Stimulated activated CD8-positive, alpha-beta memory T cell treated with anti-CD3 and anti-CD28 coated beads, Interleukin-2, amount 100 ng/mL, for 1 hour (primary cell): ENCODE data around the gene ZDHHC14.
"Not testable (repeated sequence)": the region's sequence is repeated elsewhere in the genome, so short reads cannot be mapped to it uniquely, and the experiment has no call there.

Experiments used
- DNase-seq, 2 donors: peaks; one replicate each; pipeline ENCODE4 v3.0.0-alpha.2; 2020; ENCODE audit warnings: low read depth in 2 of 2

Gene ZDHHC14

DNA sequence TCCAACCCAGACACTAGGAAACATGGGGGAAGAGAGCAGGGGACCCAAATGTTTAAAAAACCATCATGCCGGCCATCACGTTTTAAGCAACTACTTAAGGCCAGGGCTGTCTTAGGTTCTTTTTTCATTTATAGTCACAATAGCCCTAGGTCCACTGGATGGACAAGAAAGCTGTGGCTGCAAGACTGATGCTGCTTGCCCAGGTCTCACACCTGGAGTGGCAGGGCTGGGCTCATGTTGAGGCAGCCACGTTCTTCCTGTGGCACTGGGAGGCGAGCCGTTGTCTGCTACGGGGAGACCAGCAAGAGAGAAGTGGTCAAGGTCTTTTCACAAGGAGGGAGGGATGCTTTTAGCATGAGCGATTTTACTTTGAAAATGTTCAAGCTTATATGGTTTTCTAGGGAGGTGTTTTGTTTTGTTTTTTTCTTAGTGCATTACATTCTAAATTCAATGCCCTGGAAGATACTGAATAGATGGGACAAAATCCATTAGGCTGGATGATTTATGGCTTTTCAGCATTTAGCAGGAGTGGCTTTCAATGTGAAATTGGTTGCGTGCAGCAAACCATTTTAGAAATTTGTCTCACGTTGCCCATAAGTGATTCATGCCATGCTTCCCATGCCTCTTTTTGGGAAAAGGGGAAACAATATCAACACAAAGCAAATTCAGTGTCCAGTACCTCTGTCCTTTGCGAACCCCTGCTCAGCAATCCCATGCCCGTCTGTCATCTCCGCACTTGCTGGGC, 335.4 kb downstream of the ZDHHC14 start:
- no peak for DNase-seq

DNA sequence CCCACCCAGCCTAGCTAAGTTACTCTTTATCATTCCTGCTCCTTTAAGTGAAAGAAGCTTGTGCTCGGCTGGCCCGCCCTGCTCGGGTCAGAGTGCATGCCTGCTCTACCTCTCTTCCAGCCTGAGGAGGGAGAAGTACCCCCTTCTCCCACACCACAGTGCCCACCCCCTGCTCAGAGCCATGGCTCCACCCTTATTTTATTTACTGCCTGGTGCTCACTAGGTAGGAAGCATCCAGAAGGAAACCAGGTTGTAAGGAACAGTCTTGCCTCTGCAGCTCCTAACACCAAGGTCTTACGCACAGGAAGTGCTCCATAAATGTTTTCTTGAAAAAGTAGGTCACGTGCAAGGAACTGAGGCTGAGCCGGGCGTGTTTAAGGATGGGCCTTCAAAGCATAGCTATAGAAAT, 336.4 kb downstream of the ZDHHC14 start:
- no peak for DNase-seq

GRCh38 chr6:157718503-157719187, 337.7 kb downstream of the ZDHHC14 start:
- DNase-seq = no peak

DNA sequence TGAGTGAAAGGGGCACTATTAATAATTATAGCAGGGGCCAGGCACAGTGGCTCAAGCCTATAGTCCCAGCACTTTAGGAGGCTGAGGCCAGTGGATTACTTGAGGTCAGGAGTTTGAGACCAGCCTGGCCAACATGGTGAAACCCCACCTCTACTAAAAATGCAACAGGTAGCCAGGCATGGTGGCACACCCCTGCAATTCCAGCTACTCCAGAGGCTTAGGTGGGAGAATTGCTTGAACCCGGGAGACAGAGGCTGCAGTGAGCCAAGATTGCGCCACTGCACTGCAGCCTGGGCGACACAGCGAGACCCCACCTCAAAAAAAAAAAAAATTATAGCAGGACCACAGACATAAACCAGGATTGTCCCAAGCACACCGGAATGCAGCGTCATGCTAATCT, 340.0 kb downstream of the ZDHHC14 start:
- DNase-seq = not testable (repeated sequence)

- DNase-seq = no peak
Observed at GRCh38 chr6:157721426-157721825, 340.4 kb downstream of the ZDHHC14 start.

DNA sequence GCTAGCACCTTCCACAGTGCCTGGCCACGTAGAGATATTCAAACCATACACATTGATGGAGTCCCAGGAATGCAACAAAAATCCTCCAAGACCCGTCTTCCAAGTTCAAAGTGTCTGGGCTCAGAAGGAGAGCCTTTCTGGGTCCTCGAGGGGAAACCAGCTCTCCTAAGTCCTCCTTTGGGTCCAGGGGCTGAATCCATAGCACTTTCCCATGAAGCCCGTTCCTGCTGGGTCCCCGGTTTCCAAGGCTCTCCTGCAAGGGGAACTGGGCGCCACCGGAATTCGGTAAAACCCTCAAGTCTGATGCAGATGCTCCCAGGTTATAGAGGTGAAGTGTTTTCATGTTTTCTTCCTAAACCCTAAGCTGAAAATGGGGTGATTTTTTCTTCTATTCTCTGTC, 340.8 kb downstream of the ZDHHC14 start:
- no peak for DNase-seq

GRCh38 chr6:157723376-157723775, 342.4 kb downstream of the ZDHHC14 start:
- no peak for DNase-seq

DNA sequence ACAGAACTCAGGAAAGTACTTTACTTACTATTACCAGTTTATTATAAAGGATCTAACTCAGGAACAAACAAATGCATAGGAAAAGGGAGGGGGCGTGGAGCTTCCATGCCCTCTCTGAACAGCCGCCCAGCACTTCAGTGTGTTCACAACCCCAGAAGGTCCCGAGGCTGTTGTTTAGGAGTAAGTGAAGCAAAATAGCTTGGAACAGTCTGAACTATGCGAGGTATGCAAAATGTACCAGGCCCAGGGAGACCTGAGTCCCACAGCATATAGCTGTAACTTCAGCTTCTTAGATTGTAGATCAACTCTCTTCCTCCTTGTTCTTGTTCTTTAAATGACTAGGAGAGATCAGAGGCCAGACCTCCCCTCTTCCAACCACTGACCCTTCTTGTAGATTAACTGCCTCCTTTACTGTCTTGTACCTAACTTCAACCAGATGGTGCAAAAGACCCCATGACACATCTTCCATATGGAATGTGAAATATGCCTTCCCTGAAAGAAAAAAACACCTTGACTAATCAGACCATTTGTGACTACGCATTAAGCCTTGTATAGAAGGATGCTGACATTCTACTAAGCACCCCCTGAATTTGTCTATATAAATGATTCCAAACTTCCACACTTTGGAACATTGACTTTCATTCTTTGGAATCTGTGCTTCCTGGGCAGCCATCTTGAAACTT, 343.3 kb downstream of the ZDHHC14 start:
- DNase-seq = no peak

DNA sequence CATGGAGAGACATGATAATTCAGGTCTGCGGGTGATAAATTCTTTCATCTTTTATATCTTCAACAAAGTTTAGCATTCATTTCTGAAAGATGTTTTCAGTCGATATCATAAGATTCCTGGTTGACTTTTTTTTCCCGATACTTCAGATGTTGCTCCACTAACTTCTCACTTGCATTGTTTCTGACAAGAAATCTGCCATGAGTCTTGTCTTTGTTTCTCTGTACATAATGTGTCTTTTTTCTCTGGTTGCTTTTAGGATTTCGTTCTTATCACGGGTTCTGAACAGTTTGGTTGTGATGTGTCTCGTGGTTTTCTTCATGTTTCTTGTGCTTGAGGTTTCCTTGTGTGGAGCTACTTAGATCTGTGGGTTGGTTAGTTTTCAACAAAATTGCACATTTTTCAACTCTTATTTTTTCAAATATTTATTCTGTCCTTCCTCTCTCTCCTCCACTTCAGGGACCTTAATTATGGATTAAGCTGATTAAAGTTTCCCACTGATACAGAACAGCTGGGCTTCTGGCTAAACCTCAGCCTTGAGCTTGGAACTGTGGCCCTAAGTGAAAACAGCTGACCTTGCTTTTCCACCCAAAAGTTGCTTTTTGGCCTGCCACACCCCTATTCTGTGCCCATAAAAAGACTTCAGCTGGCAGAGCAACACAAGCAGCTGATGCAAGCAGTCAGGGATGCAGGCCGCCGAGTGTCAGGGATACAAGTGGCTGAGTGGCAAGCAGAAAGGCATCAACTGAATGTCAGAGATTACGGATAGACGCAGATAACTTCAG, 344.2 kb downstream of the ZDHHC14 start:
- no peak for DNase-seq

GRCh38 chr6:157725836-157726235, 344.8 kb downstream of the ZDHHC14 start:
- no peak for DNase-seq

- DNase-seq = no peak
Observed at GRCh38 chr6:157726892-157727628, 346.1 kb downstream of the ZDHHC14 start.
